COLO668 (cell line): ENCODE measurements around the gene EMC9.
A peak's percentile ranks its signal among the peaks of the same experiment; 100 is the strongest.
"Not testable (repeated sequence)": the region's sequence is repeated elsewhere in the genome, so short reads cannot be mapped to it uniquely, and the experiment has no call there.

Experiments
- DNase-seq: peaks from one replicate; lab custom pipeline; 2025; ENCODE audit not compliant: unreplicated experiment; lab: John Stamatoyannopoulos, UW

Gene EMC9

DNA sequence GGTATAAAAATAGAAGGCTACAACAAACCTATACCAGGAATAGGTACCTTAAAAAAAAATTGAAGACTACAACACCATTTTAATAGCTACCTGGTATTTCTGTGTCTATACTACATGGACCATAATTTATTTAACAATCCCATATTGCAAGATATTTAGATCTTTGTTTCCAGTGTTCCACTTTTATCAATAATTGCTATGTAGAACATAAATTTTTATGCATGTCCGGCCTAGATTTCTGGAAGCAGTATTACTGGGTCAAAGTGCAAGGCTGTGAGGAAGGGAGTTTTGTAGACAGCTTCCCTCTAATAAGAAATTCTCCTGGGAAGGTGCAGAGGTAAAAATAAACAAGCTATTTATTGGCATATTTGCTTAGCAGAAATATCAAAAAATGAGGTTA, 30.9 kb downstream of the EMC9 start:
- no peak for DNase-seq

DNA sequence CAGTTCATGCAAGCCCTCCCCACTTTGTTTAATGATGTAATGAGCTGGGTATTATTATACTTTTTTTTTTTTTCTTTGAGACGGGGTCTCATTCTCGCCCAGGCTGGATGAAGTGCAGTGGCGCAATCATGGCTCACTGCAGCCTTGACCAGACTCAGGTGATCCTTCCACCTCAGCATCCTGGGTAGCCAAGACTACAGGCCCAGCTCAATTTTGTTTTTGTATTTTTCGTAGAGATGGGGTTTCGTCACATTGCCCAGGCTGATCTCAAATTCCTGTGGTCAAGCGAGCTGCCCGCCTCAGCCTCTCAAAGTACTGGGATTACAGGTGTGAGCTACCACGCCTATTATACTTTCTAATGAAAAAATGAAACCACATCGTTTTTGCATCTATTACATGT, 31.3 kb downstream of the EMC9 start:
- no peak for DNase-seq

DNA sequence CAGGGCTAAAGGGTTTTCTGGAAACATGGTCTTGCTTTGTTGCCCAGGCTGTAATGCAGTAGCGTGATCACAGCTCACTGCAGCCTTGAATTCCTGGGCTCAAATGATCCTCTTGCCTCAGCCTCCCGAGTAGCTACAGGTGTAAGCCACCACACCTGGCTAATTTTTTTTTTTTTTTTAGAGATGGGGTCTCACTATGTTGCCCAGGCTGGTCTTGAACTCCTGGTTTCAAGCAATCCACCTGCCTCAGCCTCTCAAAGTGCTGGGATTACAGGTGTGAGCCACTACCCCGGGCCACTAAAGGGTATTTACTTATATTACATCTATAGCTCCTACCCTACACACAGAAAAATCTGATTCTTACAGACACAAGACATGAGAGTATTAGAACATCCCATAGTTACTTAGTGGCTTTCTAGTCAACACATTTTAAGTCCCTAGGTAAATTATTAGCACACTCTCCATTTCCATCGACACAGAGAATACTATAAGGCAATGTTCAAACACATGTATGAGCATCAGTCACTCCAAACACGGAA, 33.0 kb downstream of the EMC9 start:
- no peak for DNase-seq

DNA sequence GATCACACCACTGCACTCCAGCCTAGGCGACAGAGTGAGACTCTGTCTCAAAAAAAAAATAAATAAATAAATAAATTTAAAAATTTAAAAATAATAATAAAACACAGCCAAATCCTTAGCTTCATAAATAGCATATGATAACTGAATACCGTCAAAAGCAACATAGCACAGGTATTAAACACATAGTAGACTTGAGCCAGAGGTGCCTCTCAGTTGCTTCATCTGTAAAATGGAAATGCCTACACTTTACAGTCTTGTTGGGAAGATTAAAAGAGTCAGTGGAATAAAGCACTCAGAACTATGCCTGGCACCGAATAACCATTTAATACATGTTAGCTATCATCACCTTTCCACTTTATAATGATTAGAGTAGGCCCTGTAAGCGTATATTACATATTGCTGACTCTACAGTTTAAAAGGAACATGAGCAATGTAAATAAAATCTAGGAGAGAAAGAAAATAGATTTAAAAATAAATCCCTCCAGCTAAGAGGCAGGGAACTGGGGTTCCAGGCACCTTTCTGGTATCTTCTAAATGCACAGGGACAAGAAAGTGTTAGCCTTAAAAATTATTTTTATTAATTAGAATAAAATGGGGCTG, 34.6 kb downstream of the EMC9 start:
- DNase-seq = no peak

DNA sequence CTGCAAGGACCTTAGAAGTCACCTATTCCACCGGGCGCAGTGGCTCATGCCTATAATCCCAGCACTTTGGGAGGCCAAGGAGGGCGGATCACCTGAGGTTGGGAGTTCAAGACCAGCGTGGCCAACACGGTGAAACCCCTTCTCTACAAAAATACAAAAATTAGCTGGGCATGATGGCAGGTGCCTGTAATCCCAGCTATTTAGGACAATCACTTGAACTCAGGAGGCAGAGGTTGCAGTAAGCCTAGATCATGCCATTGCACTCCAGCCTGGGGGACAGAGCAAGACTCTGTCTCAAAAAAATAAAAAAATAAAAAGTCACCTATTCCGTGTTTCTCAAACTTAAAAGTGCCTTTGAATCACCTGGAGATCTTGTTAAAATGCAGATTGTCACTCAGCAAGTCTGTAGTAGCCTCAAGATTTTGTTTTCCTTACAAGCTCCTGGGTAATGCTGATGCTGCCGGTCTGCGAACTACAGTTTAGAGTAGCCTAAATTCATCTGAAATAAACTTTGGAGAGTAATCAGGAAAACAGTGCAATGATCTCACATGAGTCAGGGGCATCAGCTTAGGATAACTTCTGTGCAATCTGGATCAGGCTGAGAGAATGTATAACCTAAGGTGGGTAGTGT, 35.7 kb downstream of the EMC9 start:
- DNase-seq = not testable (repeated sequence)

DNA sequence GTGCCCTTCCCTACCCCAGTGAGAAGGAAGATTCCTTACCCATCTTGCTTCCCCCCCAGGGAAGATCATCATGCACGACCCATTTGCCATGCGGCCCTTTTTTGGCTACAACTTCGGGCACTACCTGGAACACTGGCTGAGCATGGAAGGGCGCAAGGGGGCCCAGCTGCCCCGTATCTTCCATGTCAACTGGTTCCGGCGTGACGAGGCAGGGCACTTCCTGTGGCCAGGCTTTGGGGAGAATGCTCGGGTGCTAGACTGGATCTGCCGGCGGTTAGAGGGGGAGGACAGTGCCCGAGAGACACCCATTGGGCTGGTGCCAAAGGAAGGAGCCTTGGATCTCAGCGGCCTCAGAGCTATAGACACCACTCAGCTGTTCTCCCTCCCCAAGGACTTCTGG, 37.9 kb downstream of the EMC9 start:
- DNase-seq = no peak

DNA sequence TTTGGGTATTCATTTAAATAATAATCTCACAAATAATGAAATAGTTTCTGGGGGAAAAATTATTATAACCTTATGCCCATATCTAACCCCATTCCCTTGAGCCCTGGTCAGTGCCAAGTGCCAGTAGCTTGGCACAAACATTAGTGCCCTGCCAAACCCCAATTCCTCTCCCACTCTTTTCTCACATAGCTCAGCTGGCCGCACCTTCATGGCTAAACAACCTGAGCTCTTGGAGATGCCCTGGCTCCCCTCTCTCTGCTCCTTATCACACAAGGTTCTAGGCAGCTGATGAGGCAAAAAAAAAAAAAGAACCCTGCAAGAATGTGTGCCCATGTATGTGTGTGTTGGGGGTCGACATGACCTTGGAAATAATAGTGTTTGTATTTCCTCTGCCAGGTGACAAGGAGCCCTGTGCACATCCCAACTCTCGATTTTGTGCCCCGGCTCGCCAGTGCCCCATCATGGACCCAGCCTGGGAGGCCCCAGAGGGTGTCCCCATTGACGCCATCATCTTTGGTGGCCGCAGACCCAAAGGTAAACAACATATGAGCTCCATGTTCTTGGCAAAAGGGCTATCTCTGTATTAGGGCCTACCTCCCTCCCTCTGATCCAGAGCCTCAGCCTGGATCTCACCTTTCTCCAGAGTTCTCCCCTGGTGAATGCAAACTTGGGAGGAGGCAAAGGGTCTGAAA, 38.9 kb downstream of the EMC9 start:
- DNase-seq = no peak

DNA sequence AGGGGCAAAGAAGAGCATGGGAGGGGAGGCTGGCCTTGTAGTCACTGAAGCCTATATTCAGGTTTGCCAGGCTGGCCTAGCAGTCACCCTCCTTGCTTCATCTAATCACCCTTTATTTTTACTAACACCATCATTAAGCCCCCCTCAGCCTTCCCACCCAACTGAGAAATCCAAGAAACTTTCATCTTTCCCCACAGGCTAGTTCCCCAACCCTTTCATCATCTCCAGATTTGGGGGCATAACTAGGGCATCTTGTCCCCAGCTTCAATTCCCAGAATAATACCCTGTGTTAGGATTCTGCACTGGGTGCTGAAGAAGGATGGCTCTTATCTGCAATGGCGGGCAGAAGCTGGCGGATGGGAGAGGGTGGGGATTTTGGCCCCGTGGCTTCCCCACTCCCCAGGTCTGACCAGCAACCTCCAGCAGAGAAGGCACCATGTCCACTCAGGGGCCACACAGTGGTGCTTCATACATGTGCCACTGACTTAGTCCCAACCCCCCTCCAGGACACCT, 40.4 kb downstream of the EMC9 start:
- DNase-seq = no peak

DNA sequence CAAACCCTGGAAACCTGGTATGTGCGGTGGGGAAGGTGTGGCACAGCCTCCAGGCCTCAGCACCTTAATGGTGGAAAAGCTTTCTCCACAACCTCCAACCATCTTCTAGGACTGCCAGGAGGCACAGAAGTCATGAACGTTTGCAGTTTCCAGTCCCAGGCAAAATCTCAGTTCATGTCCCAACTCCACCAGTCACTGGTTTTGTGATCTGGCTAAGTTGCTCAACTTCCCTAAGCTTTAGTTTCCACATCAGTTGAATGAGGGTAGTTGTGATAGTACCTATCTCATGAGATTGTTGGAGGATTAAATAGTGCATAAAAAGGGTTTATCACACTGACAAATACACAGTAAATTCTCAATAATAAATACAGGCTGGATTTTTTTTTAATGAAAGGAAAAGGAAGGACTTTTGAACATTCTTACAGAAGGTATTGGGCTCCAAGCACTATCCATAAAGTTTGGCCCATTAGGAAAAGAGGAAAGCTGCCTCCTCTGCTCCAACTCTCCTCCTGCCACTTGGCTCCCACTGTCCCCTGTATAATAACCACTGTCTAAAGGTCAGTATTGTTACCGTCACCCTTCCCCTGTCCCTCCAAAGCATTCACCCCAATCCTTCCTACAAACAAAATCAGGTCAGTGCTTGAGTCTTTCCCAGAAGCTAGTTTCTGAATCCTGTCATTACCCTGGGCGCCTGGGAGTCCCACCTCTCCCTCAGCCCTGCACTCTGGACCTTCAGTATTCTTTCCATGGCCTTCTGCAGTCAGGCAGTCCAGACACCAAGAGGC, 41.0 kb downstream of the EMC9 start:
- DNase-seq = no peak

DNA sequence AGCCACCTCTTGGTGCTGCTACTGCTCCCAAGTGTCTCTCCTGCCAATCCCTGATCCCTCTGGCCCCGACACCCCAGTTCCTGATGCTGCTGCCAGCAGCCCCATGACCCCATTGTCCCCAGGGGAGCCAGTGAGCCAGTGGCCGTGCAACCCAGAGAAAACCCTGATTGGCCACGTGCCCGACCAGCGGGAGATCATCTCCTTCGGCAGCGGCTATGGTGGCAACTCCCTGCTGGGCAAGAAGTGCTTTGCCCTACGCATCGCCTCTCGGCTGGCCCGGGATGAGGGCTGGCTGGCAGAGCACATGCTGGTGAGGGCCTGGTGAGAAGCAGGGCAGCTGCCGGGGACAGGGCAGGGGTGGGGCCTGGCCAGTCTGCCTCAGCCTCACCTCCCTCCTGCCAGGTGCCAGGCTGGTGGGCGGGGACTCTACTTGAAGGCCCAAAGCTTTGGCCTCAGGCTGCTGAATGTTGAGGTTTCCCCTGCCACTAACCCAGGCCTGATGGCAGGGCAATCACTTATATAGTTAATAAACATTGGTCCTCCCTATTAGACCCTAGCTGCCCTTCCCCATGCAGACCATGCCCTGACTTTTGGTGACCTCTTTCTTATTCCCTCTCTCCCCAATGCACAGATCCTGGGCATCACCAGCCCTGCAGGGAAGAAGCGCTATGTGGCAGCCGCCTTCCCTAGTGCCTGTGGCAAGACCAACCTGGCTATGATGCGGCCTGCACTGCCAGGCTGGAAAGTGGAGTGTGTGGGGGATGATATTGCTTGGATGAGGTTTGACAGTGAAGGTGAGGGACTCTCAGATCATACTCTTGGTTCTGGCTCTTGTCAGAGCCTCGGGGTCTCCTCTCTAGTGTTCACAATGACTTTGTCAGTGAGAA, 42.2 kb downstream of the EMC9 start:
- peak; percentile 58 for DNase-seq

DNA sequence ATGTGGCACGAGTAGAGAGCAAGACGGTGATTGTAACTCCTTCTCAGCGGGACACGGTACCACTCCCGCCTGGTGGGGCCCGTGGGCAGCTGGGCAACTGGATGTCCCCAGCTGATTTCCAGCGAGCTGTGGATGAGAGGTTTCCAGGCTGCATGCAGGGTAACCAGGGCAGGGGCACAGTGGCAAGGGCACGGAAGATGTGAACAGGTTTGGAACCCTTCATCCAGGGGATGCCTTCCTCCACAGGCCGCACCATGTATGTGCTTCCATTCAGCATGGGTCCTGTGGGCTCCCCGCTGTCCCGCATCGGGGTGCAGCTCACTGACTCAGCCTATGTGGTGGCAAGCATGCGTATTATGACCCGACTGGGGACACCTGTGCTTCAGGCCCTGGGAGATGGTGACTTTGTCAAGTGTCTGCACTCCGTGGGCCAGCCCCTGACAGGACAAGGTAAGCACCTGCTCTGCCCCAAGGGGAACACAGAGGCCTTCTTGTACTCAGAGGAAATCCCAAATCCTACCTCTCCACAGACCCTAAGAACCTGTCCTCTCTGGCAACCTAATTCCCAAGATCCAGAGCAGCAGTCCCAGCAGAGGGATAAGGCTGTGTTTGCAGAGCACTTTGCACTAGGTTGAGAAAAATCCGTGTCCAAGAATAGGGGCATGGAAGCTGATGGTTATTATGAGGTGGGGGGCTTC, 43.0 kb downstream of the EMC9 start:
- no peak for DNase-seq

DNA sequence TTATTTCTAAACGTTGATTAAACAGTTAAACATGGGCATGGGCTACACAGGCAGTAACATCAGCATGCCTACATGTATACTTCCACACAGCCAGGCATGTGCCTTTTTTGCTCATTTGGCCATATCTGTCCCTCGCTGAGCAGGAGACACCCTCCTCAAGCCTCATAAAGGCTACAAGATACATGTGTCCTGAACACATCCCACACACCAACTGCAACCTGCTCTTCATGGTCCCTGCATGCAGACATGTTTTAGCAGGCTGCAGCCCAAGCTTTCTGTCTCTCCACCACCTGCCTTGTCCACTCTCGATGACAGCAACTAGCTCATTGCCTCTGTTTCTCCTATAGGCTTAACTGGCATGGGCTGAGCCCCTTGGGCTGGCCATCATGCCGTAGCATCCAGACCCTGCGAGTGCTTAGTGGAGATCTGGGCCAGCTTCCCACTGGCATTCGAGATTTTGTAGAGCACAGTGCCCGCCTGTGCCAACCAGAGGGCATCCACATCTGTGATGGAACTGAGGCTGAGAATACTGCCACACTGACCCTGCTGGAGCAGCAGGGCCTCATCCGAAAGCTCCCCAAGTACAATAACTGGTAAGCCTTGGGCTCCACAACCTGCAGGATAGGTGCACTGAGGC, 44.7 kb downstream of the EMC9 start:
- no peak for DNase-seq

DNA sequence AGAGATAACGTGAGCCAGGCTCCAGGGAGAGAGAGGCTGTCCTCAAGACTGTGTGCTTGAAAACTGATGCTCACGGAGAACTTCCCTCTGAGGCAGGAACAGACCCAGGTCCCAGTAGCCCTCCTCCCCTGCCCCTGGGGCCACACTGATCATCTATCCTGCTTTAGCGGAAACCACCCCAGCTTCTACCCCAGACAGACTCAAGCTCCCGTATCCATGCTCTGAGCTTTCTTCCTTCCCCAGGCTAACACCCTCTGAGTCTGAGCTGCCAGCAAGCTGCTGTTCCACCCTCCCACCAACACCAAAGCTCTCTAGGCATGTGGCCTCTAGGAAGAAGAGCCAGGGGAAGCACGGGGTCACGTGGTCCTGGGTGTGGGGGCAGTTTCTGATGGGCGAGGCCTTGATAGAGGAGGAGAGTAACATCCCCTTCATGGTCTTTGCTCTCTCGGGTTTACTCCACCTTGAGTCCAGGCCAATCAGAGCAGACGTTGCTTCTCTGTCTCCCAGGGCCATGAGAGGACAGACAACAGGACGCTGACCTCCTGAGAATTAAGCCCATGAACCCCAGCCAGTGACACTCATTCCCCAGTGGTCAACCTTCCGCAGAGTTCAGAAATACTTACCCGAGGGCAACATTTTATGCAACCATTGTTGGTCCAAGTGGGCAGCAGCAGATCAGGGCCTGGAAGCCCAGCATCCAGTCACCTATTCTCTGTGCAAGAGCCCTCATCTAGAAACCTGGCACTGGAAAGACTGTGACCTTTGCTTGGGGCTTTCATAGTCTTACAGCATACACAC, 45.9 kb downstream of the EMC9 start:
- DNase-seq = peak; percentile 32

DNA sequence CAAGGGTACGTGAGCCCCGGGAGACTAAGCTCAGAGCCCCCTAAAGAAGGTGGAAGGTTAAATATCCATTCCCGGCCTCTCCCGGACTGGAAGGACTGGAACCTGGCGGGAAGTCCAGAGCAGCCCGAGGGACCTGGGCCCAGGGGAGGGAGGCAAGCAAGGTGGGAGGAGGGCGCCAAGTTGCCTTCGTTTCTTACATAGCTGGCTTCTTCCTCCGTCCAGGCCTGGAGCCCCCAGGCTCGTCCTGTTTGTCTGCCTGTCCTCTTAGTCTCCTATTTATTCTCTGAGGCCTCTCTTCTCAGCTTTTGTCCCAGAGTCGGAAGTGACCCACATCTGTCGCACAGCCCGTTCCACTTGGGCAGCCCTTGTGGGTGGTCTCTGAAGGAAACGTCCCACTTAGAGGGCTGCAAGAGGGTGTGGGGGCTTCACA, 46.5 kb downstream of the EMC9 start:
- DNase-seq = peak; percentile 48

DNA sequence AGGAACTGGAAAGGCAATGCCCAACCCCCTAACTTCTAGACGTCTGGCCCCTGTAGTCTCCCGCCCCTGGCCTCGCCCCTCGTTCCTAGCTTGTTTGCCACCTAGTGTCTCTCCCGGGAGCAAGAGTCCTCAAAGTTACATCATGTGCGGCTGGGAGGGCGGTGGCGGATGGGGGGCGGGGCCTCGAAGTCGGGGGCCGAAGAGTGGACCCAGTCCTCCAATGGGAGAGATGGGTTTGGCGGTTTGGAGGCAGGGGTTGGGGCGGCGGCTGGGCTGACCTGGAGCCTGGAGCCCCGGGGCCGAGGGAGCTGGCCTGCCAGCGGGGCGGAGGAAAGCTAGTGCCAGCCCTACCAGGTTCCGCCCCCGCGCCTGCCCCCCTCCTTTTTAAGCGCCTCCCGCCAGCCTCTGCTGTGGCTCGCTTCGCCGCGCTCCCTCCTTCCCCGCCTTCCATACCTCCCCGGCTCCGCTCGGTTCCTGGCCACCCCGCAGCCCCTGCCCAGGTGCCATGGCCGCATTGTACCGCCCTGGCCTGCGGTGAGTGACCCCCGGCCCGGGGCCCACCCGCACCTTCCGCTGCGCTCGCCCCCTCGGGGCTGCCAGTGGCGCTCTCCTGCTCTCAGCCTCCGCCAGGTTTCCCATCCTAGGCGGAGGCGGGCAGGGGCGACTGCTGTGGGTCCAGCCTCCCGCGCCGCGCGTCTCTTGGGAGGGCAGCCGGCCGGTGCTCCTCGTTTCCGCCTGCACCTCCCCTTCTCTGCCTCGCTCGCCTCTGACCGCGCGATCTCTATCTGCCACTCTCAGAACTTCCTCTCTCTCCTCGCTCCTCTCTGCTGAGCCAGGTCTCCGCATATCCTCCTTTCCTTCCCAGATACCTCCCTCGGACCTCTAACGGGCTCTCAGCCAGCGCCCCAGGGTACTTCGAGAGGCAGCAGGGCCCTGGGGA, 47.2 kb downstream of the EMC9 start, which contains the start of gene PCK2:
TSS of gene PCK2 (plus strand) at position 411 of the 940 bp plus-strand sequence. CDS start at position 506, 95 bp downstream.
- DNase-seq = peak; percentile 91

DNA sequence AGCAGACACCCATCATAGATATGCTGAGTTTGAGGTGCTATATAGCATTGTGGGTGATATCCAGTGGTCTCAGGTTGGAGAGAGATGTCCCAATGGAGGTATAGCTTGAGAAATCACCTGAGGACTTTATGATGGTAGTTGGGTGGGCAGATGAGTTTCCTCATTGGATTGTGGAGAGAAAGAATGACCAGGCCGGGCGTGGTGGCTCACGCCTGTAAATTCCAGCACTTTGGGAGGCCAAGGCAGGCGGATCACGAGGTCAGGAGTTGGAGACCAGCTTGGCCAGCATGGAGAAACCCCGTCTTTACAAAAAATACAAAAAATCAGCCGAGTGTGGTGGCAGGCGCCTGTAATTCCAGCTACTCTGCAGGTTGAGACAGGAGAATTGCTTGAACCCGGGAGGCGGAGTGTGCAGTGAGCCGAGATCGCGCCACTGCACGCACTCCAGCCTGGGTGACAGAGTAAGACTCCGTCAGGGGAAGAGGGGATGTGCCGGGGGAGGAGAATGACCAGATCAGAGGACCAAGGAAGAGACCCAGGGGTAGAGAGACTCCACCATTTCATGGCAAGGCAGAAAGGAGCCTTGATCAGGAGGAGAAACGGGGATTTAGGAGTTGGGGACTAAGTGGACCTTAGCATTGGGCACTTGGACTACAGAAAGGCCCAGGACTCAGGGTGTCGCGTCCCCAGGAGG, 48.0 kb downstream of the EMC9 start:
- DNase-seq = no peak
